Loucy (cell line): ENCODE data around the gene LHX6.

Experiments
- H2AFZ ChIP-seq: fragments of 200-600 bp; sonication (generic); 2 replicates; pipeline ENCODE4 v1.6.0; 2016; ENCODE audit warnings: antibody characterized with exemption, mild to moderate bottlenecking, low read length, moderate library complexity
- H3F3A ChIP-seq: fragments of 200-600 bp; 2 replicates; pipeline ENCODE4 v1.6.0; 2016; ENCODE audit warnings: antibody characterized with exemption, low read depth, mild to moderate bottlenecking
- H3K27me3 ChIP-seq: fragments of 200-600 bp; sonication (generic); 2 replicates; pipeline ENCODE4 v1.6.1; 2014; ENCODE audit warnings: low read length, mild to moderate bottlenecking; ENCODE audit not compliant: insufficient read depth, poor library complexity, severe bottlenecking
- H3K36me3 ChIP-seq: fragments of 200-600 bp; sonication (generic); 2 replicates; pipeline ENCODE4 v1.6.1; 2016; ENCODE audit warnings: low read length; ENCODE audit not compliant: insufficient read depth
- H3K4me1 ChIP-seq: fragments of 200-600 bp; sonication (generic); 2 replicates; pipeline ENCODE4 v1.5.1; 2014; ENCODE audit warnings: low read length, mild to moderate bottlenecking; ENCODE audit not compliant: insufficient read depth, poor library complexity, severe bottlenecking
- H3K4me2 ChIP-seq: fragments of 200-600 bp; sonication (generic); 2 replicates; pipeline ENCODE4 v1.6.0; 2014; ENCODE audit warnings: antibody characterized with exemption, low read length, low read depth, mild to moderate bottlenecking; ENCODE audit not compliant: poor library complexity, severe bottlenecking
- H3K4me3 ChIP-seq: fragments of 200-600 bp; sonication (generic); 2 replicates; pipeline ENCODE4 v1.5.1; 2014; ENCODE audit warnings: low read length, mild to moderate bottlenecking, mixed read lengths; ENCODE audit not compliant: poor library complexity, severe bottlenecking
- H3K79me2 ChIP-seq: fragments of 200-600 bp; sonication (generic); 2 replicates; pipeline ENCODE4 v1.6.1; 2014; ENCODE audit warnings: low read length; ENCODE audit not compliant: insufficient read depth
- H3K9ac ChIP-seq: fragments of 200-600 bp; sonication (generic); 2 replicates; pipeline ENCODE4 v1.6.0; 2014; ENCODE audit warnings: mild to moderate bottlenecking, low read depth, low read length, moderate library complexity; ENCODE audit not compliant: poor library complexity, severe bottlenecking
- H3K9me2 ChIP-seq: fragments of 200-600 bp; sonication (generic); replicated peaks from 2 replicates; pipeline ENCODE4 v1.6.1; 2016; ENCODE audit warnings: low read depth, low read length, mixed read lengths
- H3K9me3 ChIP-seq: fragments of 200-600 bp; sonication (generic); 2 replicates; pipeline ENCODE4 v1.6.1; 2014; ENCODE audit warnings: mild to moderate bottlenecking, antibody characterized with exemption, low read length, low read depth; ENCODE audit not compliant: insufficient read depth
- H4K20me1 ChIP-seq: fragments of 200-600 bp; sonication (generic); 2 replicates; pipeline ENCODE4 v1.6.0; 2014; ENCODE audit warnings: antibody characterized with exemption, low read length, mild to moderate bottlenecking; ENCODE audit not compliant: insufficient read depth, poor library complexity, severe bottlenecking
- EZH2phosphoT487 ChIP-seq: fragments of 200-600 bp; IDR thresholded peaks from 2 replicates; pipeline ENCODE4 v1.6.1; 2018; ENCODE audit warnings: antibody characterized with exemption, mild to moderate bottlenecking, moderate library complexity, borderline replicate concordance
- TF ChIP-seq, protein P1 (sequence below): fragments of 200-600 bp; sonication (generic); conservative IDR thresholded peaks from 2 replicates; pipeline ENCODE4 v1.5.1; 2014; ENCODE audit warnings: mild to moderate bottlenecking, antibody characterized with exemption, low read length

The LHX6 gene

DNA sequence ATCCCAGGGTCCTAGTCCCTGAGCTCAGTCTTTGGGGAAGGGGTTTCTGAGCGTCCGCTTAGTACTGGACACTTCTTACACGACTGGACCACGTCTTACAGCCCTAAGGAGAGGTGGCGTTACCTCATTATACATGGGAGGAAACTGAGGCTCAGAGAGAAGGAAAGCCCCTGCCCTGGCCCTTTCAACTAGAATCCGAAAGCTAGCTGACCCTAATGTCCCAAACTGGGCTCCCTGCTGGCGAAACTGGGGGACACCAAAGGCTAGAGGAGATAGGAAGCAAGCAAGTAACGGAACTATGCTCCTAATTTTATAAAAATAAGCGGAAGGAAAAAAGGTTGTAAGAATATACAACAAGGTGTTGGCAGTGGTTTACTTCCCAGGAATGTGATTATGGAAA lies 14.2 kb downstream of the LHX6 start:
- H3K4me1 ChIP-seq = peaks cover 14% of the 10 kb centered on the region
- no peaks in the 10 kb centered on the region for H3K27me3 ChIP-seq
- no peaks in the 10 kb centered on the region for H3K9me2 ChIP-seq
- H3K36me3 ChIP-seq = no peaks in the 10 kb centered on the region
- no peak overlapping the region for H2AFZ ChIP-seq
- no peaks in the 10 kb centered on the region for H3K9me3 ChIP-seq
- H3K79me2 ChIP-seq = no peaks in the 10 kb centered on the region
- no peaks in the 10 kb centered on the region for H4K20me1 ChIP-seq
- H3K4me3 ChIP-seq = no peak overlapping the region
- TF ChIP-seq EZH2phosphoT487 = no peak
- TF ChIP-seq, protein P1, sequence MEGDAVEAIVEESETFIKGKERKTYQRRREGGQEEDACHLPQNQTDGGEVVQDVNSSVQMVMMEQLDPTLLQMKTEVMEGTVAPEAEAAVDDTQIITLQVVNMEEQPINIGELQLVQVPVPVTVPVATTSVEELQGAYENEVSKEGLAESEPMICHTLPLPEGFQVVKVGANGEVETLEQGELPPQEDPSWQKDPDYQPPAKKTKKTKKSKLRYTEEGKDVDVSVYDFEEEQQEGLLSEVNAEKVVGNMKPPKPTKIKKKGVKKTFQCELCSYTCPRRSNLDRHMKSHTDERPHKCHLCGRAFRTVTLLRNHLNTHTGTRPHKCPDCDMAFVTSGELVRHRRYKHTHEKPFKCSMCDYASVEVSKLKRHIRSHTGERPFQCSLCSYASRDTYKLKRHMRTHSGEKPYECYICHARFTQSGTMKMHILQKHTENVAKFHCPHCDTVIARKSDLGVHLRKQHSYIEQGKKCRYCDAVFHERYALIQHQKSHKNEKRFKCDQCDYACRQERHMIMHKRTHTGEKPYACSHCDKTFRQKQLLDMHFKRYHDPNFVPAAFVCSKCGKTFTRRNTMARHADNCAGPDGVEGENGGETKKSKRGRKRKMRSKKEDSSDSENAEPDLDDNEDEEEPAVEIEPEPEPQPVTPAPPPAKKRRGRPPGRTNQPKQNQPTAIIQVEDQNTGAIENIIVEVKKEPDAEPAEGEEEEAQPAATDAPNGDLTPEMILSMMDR = no peak
- no peak overlapping the region for H3K4me2 ChIP-seq
- H3F3A ChIP-seq = no peaks in the 10 kb centered on the region
- no peak overlapping the region for H3K9ac ChIP-seq

DNA sequence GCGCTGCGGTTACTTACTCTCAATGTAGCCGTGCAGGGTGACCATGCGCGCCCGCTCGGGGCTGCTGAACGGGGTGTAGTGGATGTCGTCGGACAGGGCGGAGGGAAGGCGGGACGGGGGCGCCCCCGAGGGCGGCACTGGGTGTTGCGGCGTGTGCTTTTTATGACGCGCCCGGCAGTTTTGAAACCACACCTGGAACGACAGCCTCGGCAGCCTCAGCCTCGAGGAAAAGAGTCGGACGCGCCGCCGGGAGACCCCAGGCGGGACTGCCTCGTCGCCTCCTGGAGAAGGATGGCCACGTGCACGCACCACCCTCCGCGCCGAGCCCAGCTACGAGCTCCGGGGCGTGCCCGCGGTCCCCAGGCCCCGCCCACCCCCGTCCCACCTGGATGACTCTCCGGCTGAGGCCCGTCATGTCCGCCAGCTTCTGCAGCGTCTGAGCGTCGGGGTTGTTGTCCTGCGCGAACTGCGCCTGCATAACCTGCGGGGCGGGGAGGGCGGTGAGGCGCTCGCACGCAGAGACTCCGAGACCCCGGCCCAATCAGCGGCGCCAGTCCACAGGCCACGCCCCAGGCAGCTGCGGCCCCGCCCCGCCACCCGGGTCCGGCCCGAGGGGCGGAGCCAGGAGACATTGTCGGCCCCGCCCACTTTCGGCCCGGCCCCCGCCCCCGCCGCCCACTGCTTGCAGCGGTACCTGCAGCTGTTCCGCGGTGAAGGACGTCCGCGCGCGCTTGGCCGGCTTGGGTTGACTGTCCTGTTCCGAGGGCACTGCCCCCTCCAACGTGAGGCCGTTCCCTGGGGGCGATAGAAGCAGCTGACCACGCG lies 15.0 kb downstream of the LHX6 start:
- Histone ChIP-seq H3K9me2 (no peaks in the 10 kb centered on the region), H3K4me2 (no peak overlapping the region), H3F3A (no peaks in the 10 kb centered on the region), H4K20me1 (no peaks in the 10 kb centered on the region), H3K79me2 (no peaks in the 10 kb centered on the region), H3K36me3 (no peaks in the 10 kb centered on the region), H2AFZ (no peak overlapping the region), H3K27me3 (no peaks in the 10 kb centered on the region), H3K9ac (no peak overlapping the region), H3K4me1 (peaks cover 13% of the 10 kb centered on the region), H3K9me3 (no peaks in the 10 kb centered on the region), H3K4me3 (no peak overlapping the region)
- TF ChIP-seq, protein P1 = no peak
- no peak for TF ChIP-seq EZH2phosphoT487

- no peak overlapping the region for H3K9ac ChIP-seq
- H3K4me1 ChIP-seq = peaks cover 7% of the 10 kb centered on the region
- H4K20me1 ChIP-seq = no peaks in the 10 kb centered on the region
- no peak overlapping the region for H3K4me2 ChIP-seq
- no peaks in the 10 kb centered on the region for H3K79me2 ChIP-seq
- H3K4me3 ChIP-seq = no peak overlapping the region
- no peaks in the 10 kb centered on the region for H3K9me2 ChIP-seq
- H2AFZ ChIP-seq = no peak overlapping the region
- no peaks in the 10 kb centered on the region for H3K36me3 ChIP-seq
- H3F3A ChIP-seq = no peaks in the 10 kb centered on the region
- no peaks in the 10 kb centered on the region for H3K9me3 ChIP-seq
- H3K27me3 ChIP-seq = no peaks in the 10 kb centered on the region
- TF ChIP-seq, protein P1 = no peak
- no peak for TF ChIP-seq EZH2phosphoT487
Measured at GRCh38 chr9:122213102-122213588, 15.6 kb downstream of the LHX6 start.
